ENCODE measurements around the gene SRRM1.
A peak's percentile ranks its signal among the peaks of the same experiment; 100 is the strongest.

The SRRM1 gene, protein sequence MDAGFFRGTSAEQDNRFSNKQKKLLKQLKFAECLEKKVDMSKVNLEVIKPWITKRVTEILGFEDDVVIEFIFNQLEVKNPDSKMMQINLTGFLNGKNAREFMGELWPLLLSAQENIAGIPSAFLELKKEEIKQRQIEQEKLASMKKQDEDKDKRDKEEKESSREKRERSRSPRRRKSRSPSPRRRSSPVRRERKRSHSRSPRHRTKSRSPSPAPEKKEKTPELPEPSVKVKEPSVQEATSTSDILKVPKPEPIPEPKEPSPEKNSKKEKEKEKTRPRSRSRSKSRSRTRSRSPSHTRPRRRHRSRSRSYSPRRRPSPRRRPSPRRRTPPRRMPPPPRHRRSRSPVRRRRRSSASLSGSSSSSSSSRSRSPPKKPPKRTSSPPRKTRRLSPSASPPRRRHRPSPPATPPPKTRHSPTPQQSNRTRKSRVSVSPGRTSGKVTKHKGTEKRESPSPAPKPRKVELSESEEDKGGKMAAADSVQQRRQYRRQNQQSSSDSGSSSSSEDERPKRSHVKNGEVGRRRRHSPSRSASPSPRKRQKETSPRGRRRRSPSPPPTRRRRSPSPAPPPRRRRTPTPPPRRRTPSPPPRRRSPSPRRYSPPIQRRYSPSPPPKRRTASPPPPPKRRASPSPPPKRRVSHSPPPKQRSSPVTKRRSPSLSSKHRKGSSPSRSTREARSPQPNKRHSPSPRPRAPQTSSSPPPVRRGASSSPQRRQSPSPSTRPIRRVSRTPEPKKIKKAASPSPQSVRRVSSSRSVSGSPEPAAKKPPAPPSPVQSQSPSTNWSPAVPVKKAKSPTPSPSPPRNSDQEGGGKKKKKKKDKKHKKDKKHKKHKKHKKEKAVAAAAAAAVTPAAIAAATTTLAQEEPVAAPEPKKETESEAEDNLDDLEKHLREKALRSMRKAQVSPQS

GRCh38 chr1:24642481-24643362 is at the start of gene SRRM1:
TSS of gene SRRM1 (plus strand) at chr1:24643302. CDS start at chr1:24643327, 25 bp downstream.
- peak; percentile 97 to 98 for DNase-seq

- no peak for DNase-seq
Observed at GRCh38 chr1:24594328-24594598, 48.8 kb upstream of the SRRM1 start.

DNA sequence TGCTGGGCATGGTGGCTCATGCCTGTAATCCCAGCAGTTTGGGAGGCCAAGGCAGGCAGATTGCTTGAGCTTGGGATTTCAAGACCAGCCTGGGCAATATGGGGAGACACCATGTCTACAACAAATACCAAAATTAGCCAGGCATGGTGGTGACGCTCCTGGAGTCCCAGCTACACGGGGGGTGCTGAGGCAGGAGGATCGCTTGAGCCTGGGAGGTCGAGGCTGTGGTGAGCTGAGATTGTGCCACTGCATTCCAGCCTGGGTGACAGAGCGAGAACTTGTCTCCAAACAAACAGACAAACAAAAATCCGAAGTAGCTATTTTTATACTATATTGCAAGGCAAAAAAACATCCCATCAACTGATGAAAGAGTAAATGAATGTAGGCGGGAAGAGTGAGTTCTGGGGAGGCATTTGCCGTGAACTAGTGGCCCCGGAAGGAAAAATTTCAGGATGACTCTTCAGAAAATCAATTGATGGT is 46.7 kb upstream of the SRRM1 start:
- DNase-seq, result no peak

GRCh38 chr1:24599265-24599664 is 43.8 kb upstream of the SRRM1 start:
- DNase-seq, result no peak

DNA sequence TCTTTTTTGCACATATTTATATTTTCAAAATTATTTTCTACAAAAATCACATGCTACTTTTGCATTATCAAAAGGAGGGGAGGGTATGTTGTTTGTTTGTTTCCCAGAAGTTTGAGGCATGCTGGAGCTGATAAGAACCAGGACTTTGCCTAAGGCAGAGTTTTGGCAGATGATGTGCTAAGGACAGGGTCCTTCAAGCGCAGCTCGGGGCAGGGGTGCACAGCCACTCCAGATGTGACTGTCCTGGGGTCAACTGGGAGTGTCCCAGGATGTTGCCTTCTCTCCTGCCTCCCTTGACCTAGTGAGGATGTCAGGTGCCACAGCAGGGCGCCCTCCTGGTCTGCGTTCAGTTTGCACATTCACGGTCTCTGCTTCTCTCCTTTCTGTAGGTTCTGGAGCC is 42.6 kb upstream of the SRRM1 start:
- no peak for DNase-seq

- no peak for DNase-seq
Observed at GRCh38 chr1:24605534-24606295, 37.4 kb upstream of the SRRM1 start.

- no peak for DNase-seq
Observed at GRCh38 chr1:24606296-24606605, 36.9 kb upstream of the SRRM1 start.

- no peak for DNase-seq
Observed at GRCh38 chr1:24606621-24607020, 36.5 kb upstream of the SRRM1 start.

DNA sequence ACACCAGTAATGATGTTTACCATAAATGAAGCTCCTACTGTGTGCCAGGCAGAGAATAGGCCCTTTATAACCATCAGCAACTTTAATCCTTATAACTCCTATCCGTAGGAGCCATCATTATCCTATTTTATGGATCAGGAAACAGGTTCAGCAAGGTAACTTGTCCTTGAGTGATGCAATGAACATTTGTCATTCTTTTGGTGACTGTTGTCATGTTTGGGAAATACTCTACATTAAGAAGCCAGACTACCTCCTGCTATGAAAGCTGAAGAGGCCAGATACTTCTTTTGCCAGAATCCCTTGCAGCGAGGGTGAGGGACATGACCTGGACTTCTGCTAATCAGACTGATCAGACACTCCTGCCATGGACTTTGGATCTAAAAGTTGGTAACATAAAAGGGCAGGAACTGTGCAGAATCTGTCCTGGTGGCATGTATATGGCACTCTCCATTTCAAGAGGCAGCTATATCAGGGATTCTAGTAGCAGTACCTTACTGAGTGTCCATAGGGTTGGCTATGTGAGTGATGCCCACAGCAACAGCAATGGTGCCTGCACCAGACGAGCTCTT is 33.1 kb upstream of the SRRM1 start:
- DNase-seq, result no peak

DNA sequence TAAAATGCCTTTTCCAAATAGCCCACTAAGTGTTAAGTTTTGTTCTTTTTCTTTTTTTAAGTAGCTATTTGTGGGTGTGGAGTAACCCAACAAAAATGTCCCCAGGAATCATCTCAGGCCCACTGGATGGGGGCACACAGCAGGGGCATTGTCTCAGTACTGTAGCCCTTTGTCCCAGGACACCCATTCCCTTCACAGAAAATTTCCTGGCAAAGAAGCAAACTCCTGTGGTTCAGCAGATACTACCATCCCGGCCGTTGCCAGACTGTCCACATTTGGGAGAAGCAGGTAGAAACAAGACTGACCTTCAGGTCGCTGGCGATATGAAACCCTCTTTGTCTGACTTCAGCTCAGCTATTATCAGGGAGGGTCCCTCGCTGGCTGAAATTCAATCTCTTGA is 23.7 kb upstream of the SRRM1 start:
- no peak for DNase-seq

- DNase-seq, result no peak
Observed at GRCh38 chr1:24620678-24621077, 22.4 kb upstream of the SRRM1 start.

DNA sequence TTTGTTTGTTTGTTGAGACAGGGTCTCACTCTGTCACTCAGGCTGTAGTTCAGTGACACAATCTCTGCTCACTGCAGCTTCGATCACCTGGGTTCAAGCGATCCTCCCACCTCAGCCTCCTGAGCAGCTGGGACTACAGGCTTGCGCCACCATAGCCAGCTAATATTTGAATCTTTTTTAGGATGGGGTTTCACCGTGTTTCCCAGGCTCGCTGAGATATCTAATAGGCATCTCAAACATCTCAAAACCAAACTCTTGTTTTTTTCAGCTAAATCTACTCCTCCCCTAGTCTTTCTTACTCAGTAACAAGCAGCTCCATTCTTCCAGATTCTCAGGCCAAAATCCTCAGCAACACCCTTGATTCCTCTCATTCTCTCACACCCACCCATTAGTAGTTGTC is 22.0 kb upstream of the SRRM1 start:
- no peak for DNase-seq

- DNase-seq, result no peak
Observed at GRCh38 chr1:24622218-24622617, 20.9 kb upstream of the SRRM1 start.

DNA sequence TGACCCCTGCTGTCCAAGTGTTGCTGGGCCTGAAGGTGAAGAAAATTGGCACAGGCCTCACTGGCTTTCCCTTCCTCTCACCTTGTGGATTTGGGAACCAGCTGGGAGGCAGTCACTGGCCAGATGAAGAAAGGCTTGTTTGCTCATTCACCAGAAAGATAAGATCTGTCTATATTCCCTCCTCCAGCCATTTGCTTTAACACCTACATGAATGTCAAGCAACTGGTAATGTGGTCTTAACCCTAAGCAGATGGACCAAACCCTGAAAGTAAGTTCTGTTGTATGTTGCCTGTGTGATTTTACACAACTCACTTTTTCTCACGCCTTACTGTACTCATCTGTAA is 10.3 kb upstream of the SRRM1 start:
- no peak for DNase-seq

- peak in 1 of 2 donors; percentile 8 for DNase-seq
Observed at GRCh38 chr1:24635195-24635843, 7.8 kb upstream of the SRRM1 start.

DNA sequence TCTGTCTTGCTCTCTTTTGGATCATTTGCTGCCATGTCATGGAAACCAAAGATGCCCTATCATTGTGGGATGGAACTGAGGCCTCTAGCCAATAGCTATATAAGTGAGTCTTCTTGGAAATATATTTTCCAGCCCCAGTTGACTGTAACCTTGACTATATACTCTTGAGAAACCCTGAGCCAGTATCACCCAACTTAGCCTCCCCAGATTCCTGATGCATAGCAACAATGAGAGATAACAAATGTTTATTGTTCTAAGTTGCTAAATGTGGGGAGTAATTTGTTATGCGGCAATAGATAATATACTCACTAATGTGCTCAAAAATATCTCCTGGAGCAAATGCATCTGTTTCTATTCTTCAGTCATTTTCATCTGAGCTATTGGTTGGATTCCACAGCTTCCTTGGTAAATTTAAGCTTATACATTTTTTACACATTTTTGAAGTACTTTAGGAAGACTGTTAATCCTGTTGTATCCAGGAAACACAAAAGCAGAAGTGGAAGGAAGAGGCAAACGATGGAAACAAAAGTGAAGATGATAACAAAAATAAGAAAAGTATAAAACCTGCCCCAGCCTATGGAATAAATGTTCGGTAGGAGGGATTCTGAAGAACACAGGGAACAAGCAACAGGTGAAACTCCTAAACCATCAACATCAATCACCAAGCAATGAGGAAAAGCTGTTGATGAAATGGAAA is 6.3 kb upstream of the SRRM1 start:
- DNase-seq, result no peak

GRCh38 chr1:24639094-24639493 is 4.0 kb upstream of the SRRM1 start:
- DNase-seq, result no peak

- no peak for DNase-seq
Observed at GRCh38 chr1:24639881-24640280, 3.2 kb upstream of the SRRM1 start.

DNA sequence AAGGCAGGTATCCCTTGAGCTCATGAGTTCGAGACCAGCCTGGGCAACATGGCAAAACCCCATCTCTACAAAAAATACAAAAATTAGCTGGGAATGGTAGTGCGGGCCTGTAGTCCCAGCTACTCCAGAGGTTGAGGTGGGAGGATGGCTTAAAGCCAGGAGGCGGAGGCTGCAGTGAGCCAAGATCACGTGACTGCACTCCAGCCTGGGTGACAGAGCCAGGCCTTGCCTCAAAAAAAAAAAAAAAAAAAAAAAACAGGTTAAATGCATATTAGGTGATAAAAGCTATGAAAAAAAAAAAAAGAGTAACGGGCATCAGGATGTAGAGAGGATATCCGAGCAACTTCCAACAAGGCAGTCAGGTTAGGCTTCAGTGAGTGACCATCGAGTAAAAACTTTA is 2.8 kb upstream of the SRRM1 start:
- DNase-seq, result no peak

GRCh38 chr1:24641646-24642151 is 1.4 kb upstream of the SRRM1 start:
- peak; percentile 17 to 33 for DNase-seq

Measured in activated CD4-positive, alpha-beta T cell treated with anti-CD3 and anti-CD28 coated beads for 4 hours (primary cell).